GM23338 (cell line): ENCODE results near the gene MAPK8. TPM values are rescaled to one million over a fixed set of nuclear protein-coding genes. Genes with fewer than 3 reads are reported as not detected.

Experiments used
- CTCF ChIP-seq, 2 experiments: fragments of 200-600 bp in 1 of 2; sonication (generic) in 1 of 2; conservative IDR thresholded peaks; 2 replicates each; pipeline versions ENCODE4 v1.5.1 to v1.6.1; 2016 to 2017; ENCODE audit warnings: antibody characterized with exemption in 2 of 2, low read depth in 2 of 2, mild to moderate bottlenecking in 2 of 2, moderate library complexity in 1 of 2
- REST ChIP-seq: IDR thresholded peaks from one replicate; pipeline ENCODE4 v1.6.1; 2018; ENCODE audit warnings: antibody characterized with exemption; ENCODE audit not compliant: unreplicated experiment
- polyA plus RNA-seq: library from polyadenylated mRNA; unstranded; fragments of >200 nt; fragmentation: Nextera tagmentation; extraction: Ambion mirVana; gene quantifications from 2 replicates; pipeline ENCODE4 v1.2.1, GENCODE V29; 2016
- total RNA-seq: library from RNA; depleted of rRNA; stranded (reverse); fragments of >200 nt; shearing (Covaris generic); gene quantifications from 2 replicates; pipeline ENCODE4 v1.2.3, GENCODE V29; 2014
- TF ChIP-seq, protein P1 (sequence below): fragments of 250-450 bp; sonication (Bioruptor Pico); IDR thresholded peaks from 2 replicates; pipeline ENCODE4 v1.5.0; 2020; ENCODE audit warnings: mild to moderate bottlenecking, moderate library complexity

The MAPK8 gene
- total and polyA plus RNA-seq, 2 experiments from 2014 or later = 52.4 to 73.6 TPM

DNA sequence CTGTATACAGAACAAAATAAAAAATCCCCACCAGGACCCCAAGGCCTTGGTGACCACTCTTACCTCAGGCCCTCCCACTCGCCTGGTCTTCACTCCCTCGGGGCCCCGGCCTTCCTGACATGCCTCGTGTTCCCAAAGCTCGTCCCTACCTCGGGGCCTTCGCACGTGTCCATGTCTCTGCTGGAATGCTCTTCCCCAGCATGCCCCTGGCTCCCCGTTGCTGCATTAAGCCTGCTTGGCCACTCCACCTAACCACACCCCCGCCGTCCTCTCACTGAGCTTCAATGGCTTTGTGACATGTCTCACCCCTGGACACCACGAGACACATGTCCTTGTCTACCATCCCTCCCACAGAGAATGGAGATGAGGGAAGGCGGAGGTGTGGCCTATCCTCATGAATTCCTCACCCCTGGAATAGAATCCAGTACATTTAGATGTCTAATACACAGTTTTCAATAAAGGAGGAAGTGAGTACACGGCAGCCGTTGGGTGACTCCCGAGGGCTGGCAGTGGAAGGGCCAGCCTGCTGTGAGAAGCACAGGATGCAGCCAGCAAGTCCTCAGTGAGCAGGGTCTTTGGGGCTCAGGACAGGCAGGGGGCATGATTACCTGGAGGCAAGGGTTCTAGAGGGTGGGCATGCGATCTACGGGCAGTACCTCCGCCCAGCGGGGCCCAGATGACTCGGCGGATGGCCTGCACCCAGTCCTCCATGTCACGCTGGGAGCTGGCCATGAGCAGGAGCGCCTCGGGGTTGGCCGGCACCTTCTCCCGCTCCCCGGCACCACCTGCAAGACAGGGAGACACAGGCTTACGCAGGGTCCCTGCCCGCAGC lies 172.7 kb downstream of the MAPK8 start (continued):
- TF ChIP-seq REST (no peak), CTCF (conservative IDR thresholded peaks at IDR 0.05; ENCODE audit: low read depth in 2 of 2) (no peak)
- TF ChIP-seq, protein P1, sequence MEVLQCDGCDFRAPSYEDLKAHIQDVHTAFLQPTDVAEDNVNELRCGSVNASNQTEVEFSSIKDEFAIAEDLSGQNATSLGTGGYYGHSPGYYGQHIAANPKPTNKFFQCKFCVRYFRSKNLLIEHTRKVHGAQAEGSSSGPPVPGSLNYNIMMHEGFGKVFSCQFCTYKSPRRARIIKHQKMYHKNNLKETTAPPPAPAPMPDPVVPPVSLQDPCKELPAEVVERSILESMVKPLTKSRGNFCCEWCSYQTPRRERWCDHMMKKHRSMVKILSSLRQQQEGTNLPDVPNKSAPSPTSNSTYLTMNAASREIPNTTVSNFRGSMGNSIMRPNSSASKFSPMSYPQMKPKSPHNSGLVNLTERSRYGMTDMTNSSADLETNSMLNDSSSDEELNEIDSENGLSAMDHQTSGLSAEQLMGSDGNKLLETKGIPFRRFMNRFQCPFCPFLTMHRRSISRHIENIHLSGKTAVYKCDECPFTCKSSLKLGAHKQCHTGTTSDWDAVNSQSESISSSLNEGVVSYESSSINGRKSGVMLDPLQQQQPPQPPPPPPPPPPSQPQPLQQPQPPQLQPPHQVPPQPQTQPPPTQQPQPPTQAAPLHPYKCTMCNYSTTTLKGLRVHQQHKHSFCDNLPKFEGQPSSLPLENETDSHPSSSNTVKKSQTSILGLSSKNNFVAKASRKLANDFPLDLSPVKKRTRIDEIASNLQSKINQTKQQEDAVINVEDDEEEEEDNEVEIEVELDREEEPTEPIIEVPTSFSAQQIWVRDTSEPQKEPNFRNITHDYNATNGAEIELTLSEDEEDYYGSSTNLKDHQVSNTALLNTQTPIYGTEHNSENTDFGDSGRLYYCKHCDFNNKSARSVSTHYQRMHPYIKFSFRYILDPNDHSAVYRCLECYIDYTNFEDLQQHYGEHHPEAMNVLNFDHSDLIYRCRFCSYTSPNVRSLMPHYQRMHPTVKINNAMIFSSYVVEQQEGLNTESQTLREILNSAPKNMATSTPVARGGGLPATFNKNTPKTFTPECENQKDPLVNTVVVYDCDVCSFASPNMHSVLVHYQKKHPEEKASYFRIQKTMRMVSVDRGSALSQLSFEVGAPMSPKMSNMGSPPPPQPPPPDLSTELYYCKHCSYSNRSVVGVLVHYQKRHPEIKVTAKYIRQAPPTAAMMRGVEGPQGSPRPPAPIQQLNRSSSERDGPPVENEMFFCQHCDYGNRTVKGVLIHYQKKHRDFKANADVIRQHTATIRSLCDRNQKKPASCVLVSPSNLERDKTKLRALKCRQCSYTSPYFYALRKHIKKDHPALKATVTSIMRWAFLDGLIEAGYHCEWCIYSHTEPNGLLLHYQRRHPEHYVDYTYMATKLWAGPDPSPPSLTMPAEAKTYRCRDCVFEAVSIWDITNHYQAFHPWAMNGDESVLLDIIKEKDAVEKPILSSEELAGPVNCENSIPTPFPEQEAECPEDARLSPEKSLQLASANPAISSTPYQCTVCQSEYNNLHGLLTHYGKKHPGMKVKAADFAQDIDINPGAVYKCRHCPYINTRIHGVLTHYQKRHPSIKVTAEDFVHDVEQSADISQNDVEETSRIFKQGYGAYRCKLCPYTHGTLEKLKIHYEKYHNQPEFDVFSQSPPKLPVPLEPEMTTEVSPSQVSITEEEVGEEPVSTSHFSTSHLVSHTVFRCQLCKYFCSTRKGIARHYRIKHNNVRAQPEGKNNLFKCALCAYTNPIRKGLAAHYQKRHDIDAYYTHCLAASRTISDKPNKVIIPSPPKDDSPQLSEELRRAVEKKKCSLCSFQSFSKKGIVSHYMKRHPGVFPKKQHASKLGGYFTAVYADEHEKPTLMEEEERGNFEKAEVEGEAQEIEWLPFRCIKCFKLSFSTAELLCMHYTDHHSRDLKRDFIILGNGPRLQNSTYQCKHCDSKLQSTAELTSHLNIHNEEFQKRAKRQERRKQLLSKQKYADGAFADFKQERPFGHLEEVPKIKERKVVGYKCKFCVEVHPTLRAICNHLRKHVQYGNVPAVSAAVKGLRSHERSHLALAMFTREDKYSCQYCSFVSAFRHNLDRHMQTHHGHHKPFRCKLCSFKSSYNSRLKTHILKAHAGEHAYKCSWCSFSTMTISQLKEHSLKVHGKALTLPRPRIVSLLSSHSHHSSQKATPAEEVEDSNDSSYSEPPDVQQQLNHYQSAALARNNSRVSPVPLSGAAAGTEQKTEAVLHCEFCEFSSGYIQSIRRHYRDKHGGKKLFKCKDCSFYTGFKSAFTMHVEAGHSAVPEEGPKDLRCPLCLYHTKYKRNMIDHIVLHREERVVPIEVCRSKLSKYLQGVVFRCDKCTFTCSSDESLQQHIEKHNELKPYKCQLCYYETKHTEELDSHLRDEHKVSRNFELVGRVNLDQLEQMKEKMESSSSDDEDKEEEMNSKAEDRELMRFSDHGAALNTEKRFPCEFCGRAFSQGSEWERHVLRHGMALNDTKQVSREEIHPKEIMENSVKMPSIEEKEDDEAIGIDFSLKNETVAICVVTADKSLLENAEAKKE (CRISPR knock-in tag) = no peak
